Left ventricle myocardium inferior (tissue), 1 donor: Measurements from ENCODE around the gene MIER1. TPM values are rescaled to one million over a fixed set of nuclear protein-coding genes. Genes with fewer than 3 reads are reported as not detected.

ENCODE experiments used
- DNase-seq: peaks from one replicate; pipeline ENCODE4 v3.0.0-alpha.2; 2020
- H3K27ac ChIP-seq: fragments of 200-600 bp; replicated peaks from 2 replicates; pipeline ENCODE4 v1.8.0; 2021
- H3K27me3 ChIP-seq: fragments of 200-600 bp; 2 replicates; pipeline ENCODE4 v1.8.0; 2021; ENCODE audit warnings: low read depth
- H3K36me3 ChIP-seq: fragments of 200-600 bp; 2 replicates; pipeline ENCODE4 v1.8.0; 2021
- H3K4me1 ChIP-seq: fragments of 200-600 bp; 2 replicates; pipeline ENCODE4 v1.8.0; 2021
- H3K4me3 ChIP-seq: fragments of 200-600 bp; 2 replicates; pipeline ENCODE4 v1.8.0; 2021; ENCODE audit warnings: mild to moderate bottlenecking, moderate library complexity
- H3K9me3 ChIP-seq: fragments of 200-600 bp; replicated peaks from 2 replicates; pipeline ENCODE4 v1.8.0; 2021
- intact Hi-C: fragments of 100-400 bp; cut with micrococcal nuclease; formaldehyde crosslinking; loops from one replicate; pipeline ENCODE4 v1.11.0; 2022
- total RNA-seq: library from RNA; stranded (reverse); fragmentation: NEBNext Ultra II Directional; extraction: Animal tissue kit (Norgen Biotek cat#: 25700); gene quantifications from one replicate; pipeline ENCODE4 v1.2.1, GENCODE V29; 2021
- TF ChIP-seq, protein P1 (sequence below): fragments of 200-600 bp; IDR thresholded peaks from 2 replicates; pipeline ENCODE4 v1.8.0; 2021; ENCODE audit warnings: antibody characterized with exemption, mild to moderate bottlenecking, borderline replicate concordance
- donor health status: DM: no; HTN: yes; CAD: no; lungs with severe emphysema.

Gene MIER1
- total RNA-seq, 1 donor from 2014 or later = 18.1 TPM

- H3K4me1 ChIP-seq = peaks cover 42% of the 10 kb centered on the region
- no peak for DNase-seq
- H3K27ac ChIP-seq = no peak overlapping the region
- no peaks in the 10 kb centered on the region for H3K9me3 ChIP-seq
- TF ChIP-seq, protein P1, sequence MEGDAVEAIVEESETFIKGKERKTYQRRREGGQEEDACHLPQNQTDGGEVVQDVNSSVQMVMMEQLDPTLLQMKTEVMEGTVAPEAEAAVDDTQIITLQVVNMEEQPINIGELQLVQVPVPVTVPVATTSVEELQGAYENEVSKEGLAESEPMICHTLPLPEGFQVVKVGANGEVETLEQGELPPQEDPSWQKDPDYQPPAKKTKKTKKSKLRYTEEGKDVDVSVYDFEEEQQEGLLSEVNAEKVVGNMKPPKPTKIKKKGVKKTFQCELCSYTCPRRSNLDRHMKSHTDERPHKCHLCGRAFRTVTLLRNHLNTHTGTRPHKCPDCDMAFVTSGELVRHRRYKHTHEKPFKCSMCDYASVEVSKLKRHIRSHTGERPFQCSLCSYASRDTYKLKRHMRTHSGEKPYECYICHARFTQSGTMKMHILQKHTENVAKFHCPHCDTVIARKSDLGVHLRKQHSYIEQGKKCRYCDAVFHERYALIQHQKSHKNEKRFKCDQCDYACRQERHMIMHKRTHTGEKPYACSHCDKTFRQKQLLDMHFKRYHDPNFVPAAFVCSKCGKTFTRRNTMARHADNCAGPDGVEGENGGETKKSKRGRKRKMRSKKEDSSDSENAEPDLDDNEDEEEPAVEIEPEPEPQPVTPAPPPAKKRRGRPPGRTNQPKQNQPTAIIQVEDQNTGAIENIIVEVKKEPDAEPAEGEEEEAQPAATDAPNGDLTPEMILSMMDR = no peak
- H3K4me3 ChIP-seq = no peak overlapping the region
- peaks cover 5% of the 10 kb centered on the region for H3K36me3 ChIP-seq
- H3K27me3 ChIP-seq = no peaks in the 10 kb centered on the region
- intact Hi-C loops = no loop called here
Observed at GRCh38 chr1:67018574-67018973, 93.8 kb downstream of the MIER1 start.

DNA sequence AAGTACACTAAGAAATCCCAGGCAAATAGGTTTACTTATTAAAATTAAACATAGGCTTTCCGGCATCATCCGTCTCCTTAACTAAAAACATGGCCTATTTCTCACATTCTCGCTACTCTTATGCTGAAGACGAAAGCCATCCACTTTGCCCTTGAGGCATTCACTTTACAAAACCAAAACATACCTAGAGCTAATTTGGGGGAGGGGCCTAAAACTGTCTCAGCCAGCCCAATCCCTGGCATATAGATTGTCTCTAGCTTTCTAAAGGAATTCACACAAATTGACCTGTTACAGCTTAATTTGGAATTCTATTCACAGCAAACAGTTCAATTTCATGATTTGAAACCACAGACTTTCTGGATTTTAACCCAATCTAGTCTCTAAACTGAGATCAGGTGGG lies 94.3 kb downstream of the MIER1 start:
- Histone ChIP-seq H3K27ac (peak overlapping the region; percentile 63), H3K27me3 (no peaks in the 10 kb centered on the region), H3K4me3 (no peak overlapping the region), H3K4me1 (peaks cover 37% of the 10 kb centered on the region), H3K9me3 (no peaks in the 10 kb centered on the region), H3K36me3 (peaks cover 8% of the 10 kb centered on the region)
- intact Hi-C loops = no loop called here
- TF ChIP-seq, protein P1 = no peak
- DNase-seq = no peak

DNA sequence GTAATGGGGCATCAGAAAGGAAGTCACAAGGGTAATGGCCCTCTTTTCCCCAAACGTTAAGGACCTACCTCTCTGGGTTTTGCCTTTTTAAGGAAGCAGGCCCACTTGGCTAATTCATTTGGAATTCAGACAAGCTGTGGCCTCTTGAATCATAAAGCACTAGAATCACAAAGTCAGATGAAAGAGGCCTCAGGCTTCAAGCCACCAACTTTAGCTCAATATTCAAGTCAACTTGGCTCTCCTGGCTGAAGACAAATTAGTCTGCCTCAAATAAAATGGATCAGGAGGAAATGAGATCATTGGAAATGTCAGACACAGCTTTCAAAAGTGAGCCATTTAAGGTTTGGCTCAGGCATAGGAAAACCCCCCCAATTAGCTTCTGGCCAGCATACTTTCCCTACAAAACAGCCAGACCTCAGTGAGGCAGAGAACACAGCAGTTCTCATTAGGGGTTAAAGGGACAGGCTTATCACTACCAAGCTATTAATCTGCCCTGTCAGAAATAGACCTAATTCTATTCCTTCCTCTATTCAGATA lies 94.9 kb downstream of the MIER1 start:
- H3K27me3 ChIP-seq = no peaks in the 10 kb centered on the region
- no peak overlapping the region for H3K4me3 ChIP-seq
- peaks cover 8% of the 10 kb centered on the region for H3K36me3 ChIP-seq
- no peaks in the 10 kb centered on the region for H3K9me3 ChIP-seq
- TF ChIP-seq, protein P1 = no peak
- peaks cover 36% of the 10 kb centered on the region for H3K4me1 ChIP-seq
- intact Hi-C loops = no loop called here
- no peak for DNase-seq
- H3K27ac ChIP-seq = peak overlapping the region; percentile 63

DNA sequence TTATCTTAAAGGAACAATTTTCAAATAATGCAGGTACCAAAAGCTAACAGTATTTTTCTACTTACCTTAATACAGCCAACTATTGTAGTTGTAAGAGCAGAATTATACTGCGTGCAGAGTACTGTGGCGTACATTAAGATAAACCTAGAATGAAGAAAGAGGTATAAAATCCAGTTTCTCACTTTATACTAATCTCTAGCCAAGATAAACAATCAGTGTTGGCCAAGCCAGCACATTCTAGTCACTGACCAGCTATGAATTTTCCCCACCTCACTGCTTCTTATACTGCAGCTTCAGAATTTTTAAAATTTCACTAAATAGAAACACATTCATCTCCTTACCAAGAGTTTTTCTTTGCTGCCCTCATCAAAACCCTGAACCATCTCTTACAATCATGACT lies 95.5 kb downstream of the MIER1 start:
- peaks cover 36% of the 10 kb centered on the region for H3K4me1 ChIP-seq
- intact Hi-C loops = no loop called here

DNA sequence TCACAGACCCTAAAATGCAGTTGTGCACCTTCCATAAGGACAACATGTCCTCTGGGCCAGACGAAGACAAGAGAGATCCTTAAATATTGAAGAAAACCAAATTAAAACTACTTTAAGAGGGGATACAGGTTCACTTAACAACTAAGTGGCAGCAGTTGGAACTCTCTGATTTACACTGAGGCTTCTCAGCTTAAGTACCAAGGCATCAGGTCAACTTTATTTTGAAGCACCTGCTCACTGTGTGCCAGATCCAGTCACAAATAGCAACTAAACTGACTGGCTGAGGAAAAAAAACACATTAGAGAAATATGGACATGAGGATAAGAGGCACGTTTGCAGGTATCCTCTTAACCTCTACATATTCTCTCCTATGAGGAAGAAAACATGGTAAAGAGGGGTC lies 96.0 kb downstream of the MIER1 start:
- Histone ChIP-seq H3K4me3 (no peak overlapping the region), H3K36me3 (peaks cover 8% of the 10 kb centered on the region), H3K4me1 (peaks cover 36% of the 10 kb centered on the region), H3K27ac (peak overlapping the region; percentile 63), H3K9me3 (no peaks in the 10 kb centered on the region), H3K27me3 (no peaks in the 10 kb centered on the region)
- TF ChIP-seq, protein P1 = no peak
- intact Hi-C loops = no loop called here
- DNase-seq = no peak

More for the DNA sequence above, 95.5 kb downstream of the MIER1 start:
- H3K27me3 ChIP-seq = no peaks in the 10 kb centered on the region
- H3K36me3 ChIP-seq = peaks cover 8% of the 10 kb centered on the region
- H3K9me3 ChIP-seq = no peaks in the 10 kb centered on the region
- no peak overlapping the region for H3K4me3 ChIP-seq
- no peak for DNase-seq
- H3K27ac ChIP-seq = peak overlapping the region; percentile 63
- TF ChIP-seq, protein P1 = no peak
